DND-41 (cell line): Measurements from ENCODE around the gene LAD1.

ENCODE experiments used
- ATAC-seq: fragments of 200-7000 bp; cut with Tn5 transposase; 3 replicates; pipeline ENCODE4 v1.9.1; 2021; ENCODE audit warnings: low read depth; ENCODE audit not compliant: insufficient read depth
- DNase-seq: peaks from one replicate; pipeline ENCODE4 v3.0.0-alpha.2; 2020
- H2AFZ ChIP-seq: 2 replicates; pipeline ENCODE4 v1.6.0; 2012; ENCODE audit warnings: low read depth, low read length
- H3K27ac ChIP-seq: 2 replicates; pipeline ENCODE4 v1.5.1; 2012; ENCODE audit warnings: low read length, inconsistent platforms
- H3K27me3 ChIP-seq: fragments of 200-600 bp; sonication (generic); 2 replicates; pipeline ENCODE4 v1.6.0; 2012; ENCODE audit warnings: low read length, mild to moderate bottlenecking, inconsistent platforms; ENCODE audit not compliant: insufficient read depth, poor library complexity
- H3K36me3 ChIP-seq: 2 replicates; pipeline ENCODE4 v1.5.1; 2012; ENCODE audit warnings: low read length, inconsistent platforms; ENCODE audit not compliant: insufficient read depth
- H3K4me1 ChIP-seq: 2 replicates; pipeline ENCODE4 v1.5.1; 2012; ENCODE audit warnings: mild to moderate bottlenecking, low read length; ENCODE audit not compliant: insufficient read depth
- H3K4me2 ChIP-seq: 2 replicates; pipeline ENCODE4 v1.6.0; 2012; ENCODE audit warnings: mild to moderate bottlenecking, moderate library complexity, low read length, inconsistent platforms; ENCODE audit not compliant: insufficient read depth
- H3K4me3 ChIP-seq, 2 experiments: fragments of 200-600 bp in 1 of 2; shearing (Covaris generic) in 1 of 2; 2 replicates each; pipeline ENCODE4 v1.5.1; 2012 to 2016; ENCODE audit warnings: inconsistent platforms in 2 of 2, low read length in 2 of 2, mild to moderate bottlenecking in 2 of 2, low read depth in 1 of 2, moderate library complexity in 1 of 2
- H3K79me2 ChIP-seq: 2 replicates; pipeline ENCODE4 v1.6.0; 2012; ENCODE audit warnings: low read length, inconsistent platforms; ENCODE audit not compliant: insufficient read depth
- H3K9ac ChIP-seq: 2 replicates; pipeline ENCODE4 v1.6.0; 2012; ENCODE audit warnings: low read depth, mild to moderate bottlenecking, inconsistent platforms, low read length, moderate library complexity
- H3K9me3 ChIP-seq: 2 replicates; pipeline ENCODE4 v1.5.1; 2012; ENCODE audit warnings: low read length, moderate library complexity, mild to moderate bottlenecking, inconsistent platforms; ENCODE audit not compliant: insufficient read depth, severe bottlenecking
- H4K20me1 ChIP-seq: 2 replicates; pipeline ENCODE4 v1.6.0; 2012; ENCODE audit warnings: low read length; ENCODE audit not compliant: insufficient read depth
- EZH2 ChIP-seq: IDR thresholded peaks from 3 replicates; pipeline ENCODE4 v1.6.1; 2012; ENCODE audit warnings: borderline replicate concordance, low read depth, mild to moderate bottlenecking, moderate library complexity, low read length, inconsistent platforms; ENCODE audit not compliant: severe bottlenecking
- TF ChIP-seq, protein P1 (sequence below): IDR thresholded peaks from 2 replicates; pipeline ENCODE4 v1.5.1; 2012; ENCODE audit warnings: borderline replicate concordance, low read length, moderate library complexity, mild to moderate bottlenecking; ENCODE audit not compliant: poor library complexity, severe bottlenecking; ENCODE audit errors: extremely low read depth

The LAD1 gene

DNA sequence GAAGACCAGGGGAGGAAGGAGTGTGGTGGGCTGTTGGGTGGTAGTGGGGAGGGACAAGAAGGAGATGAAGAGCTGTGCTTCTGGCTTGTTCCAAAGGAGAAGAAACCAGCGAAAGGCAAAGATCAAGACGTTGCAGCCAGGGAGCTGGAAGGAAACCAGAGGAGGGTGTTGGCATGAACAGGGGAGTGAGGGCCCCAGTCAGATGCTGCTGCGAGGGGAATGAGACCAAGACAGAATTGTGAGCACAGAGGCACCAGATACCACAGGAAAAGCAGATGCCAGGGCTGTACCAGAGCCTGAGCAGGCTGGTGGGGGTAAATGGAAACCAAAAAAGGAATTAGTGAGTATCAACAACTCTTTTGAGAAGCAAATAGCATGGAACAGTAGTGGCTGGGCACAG is 6.0 kb downstream of the LAD1 start:
- ATAC-seq (no peak), DNase-seq (no peak)
- no peaks in the 10 kb centered on the region for H3K36me3 ChIP-seq
- no peaks in the 10 kb centered on the region for H3K79me2 ChIP-seq
- no peak overlapping the region for H3K27ac ChIP-seq
- H3K27me3 ChIP-seq = peaks cover 27% of the 10 kb centered on the region
- H3K9ac ChIP-seq = no peak overlapping the region
- no peak overlapping the region for H2AFZ ChIP-seq
- no peak overlapping the region for H3K4me3 ChIP-seq
- TF ChIP-seq, protein P1, sequence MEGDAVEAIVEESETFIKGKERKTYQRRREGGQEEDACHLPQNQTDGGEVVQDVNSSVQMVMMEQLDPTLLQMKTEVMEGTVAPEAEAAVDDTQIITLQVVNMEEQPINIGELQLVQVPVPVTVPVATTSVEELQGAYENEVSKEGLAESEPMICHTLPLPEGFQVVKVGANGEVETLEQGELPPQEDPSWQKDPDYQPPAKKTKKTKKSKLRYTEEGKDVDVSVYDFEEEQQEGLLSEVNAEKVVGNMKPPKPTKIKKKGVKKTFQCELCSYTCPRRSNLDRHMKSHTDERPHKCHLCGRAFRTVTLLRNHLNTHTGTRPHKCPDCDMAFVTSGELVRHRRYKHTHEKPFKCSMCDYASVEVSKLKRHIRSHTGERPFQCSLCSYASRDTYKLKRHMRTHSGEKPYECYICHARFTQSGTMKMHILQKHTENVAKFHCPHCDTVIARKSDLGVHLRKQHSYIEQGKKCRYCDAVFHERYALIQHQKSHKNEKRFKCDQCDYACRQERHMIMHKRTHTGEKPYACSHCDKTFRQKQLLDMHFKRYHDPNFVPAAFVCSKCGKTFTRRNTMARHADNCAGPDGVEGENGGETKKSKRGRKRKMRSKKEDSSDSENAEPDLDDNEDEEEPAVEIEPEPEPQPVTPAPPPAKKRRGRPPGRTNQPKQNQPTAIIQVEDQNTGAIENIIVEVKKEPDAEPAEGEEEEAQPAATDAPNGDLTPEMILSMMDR = no peak
- TF ChIP-seq EZH2 = no peak
- H3K4me1 ChIP-seq = no peaks in the 10 kb centered on the region
- no peak overlapping the region for H3K4me2 ChIP-seq
- H4K20me1 ChIP-seq = no peaks in the 10 kb centered on the region; the same call in 1 of the 2 replicates
- no peaks in the 10 kb centered on the region for H3K9me3 ChIP-seq

DNA sequence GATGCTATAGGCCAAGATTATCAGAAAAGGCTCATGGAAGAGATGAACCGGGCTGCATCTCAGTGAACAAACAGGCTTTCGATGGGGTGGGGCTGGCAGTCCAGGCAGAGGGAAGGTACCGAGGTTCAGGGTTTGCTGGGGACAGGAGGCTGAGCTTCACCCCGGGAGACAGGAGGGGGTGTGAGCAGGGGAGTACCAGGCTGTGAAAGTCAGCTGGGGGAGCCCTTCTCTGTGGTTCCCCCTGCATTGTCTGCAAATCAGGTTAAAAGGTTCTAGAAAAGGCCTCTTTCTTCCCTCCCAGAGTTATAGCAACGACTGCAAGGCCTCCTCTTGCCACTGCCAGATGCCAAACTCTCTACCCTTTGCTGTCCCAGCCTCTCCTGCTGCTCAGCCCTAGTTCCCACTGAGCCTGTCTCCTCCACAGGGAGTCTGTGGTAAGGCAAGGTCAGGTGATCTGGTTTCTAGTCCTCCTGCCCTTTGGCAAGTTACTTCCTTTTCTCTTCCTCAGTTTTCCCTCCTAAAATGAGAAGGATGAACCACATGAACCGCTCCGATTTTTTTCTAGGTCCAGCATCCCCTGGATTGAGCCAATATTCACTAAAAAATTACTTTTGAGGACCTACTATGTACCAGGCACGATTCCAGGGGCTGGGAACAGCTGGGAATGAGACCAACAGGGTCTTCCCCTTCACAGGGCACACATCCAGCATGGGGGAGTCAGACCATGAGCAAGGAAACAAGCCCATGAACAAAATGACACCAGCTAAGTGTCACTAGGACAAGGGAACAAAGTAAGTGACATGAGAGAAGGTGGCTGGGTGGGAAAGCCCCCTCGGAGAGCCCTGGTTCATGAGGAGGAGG is 7.2 kb downstream of the LAD1 start:
- Histone ChIP-seq H3K27me3 (peaks cover 29% of the 10 kb centered on the region), H3K27ac (no peak overlapping the region), H3K4me1 (no peaks in the 10 kb centered on the region), H3K9ac (no peak overlapping the region), H3K4me3 (no peak overlapping the region), H3K36me3 (no peaks in the 10 kb centered on the region), H2AFZ (no peak overlapping the region), H3K4me2 (no peak overlapping the region), H4K20me1 (no peaks in the 10 kb centered on the region; the same call in 1 of the 2 replicates), H3K9me3 (no peaks in the 10 kb centered on the region), H3K79me2 (no peaks in the 10 kb centered on the region)
- ATAC-seq (no peak), DNase-seq (no peak)
- TF ChIP-seq, protein P1 = no peak
- TF ChIP-seq EZH2 = no peak

DNA sequence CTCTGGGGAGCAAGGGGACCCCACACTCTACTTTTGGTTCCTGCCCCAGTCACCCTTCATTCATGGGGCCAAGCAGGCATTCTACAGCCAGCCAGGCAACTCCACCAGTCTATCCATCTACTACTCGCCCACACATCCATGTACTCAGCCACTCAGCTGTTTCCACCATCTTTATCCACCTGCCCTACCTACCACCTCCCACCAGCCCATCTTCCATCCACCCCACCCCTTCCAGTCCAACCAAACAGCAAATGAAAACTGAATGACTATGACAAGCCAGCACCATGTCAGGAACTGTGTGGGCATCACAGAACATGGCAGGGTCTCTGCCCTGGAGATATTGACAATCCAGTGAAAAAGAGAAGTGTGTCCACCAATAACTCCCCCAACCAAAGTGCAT is 7.9 kb downstream of the LAD1 start:
- Histone ChIP-seq H3K79me2 (no peaks in the 10 kb centered on the region), H3K4me1 (no peaks in the 10 kb centered on the region), H4K20me1 (no peaks in the 10 kb centered on the region), H3K27ac (no peak overlapping the region), H3K4me2 (no peak overlapping the region), H3K4me3 (no peak overlapping the region), H3K36me3 (no peaks in the 10 kb centered on the region), H3K9ac (no peak overlapping the region), H2AFZ (no peak overlapping the region), H3K27me3 (peaks cover 28% of the 10 kb centered on the region), H3K9me3 (no peaks in the 10 kb centered on the region)
- no peak for TF ChIP-seq EZH2
- TF ChIP-seq, protein P1 = no peak
- no peak for ATAC-seq
- no peak for DNase-seq
